HepG2 (cell line): Measurements from ENCODE around the gene ARHGAP9. TPM values are rescaled to one million over a fixed set of nuclear protein-coding genes. Genes with fewer than 3 reads are reported as not detected.

Experiments
- ARNT ChIP-seq: fragments of 450-650 bp; IDR thresholded peaks from 2 replicates; pipeline ENCODE4 v1.6.1; 2017
- ATF3 ChIP-seq: sonication (generic); formaldehyde crosslinking; IDR thresholded peaks from 2 replicates; pipeline ENCODE4 v1.4.0; 2020; ENCODE audit warnings: missing genetic modification reagents
- HOXA7 ChIP-seq: sonication (generic); formaldehyde crosslinking; IDR thresholded peaks from 2 replicates; pipeline ENCODE4 v1.8.1; 2022; ENCODE audit warnings: mild to moderate bottlenecking, missing genetic modification reagents, moderate library complexity
- KDM6A ChIP-seq: IDR thresholded peaks from 2 replicates; pipeline ENCODE4 v1.6.1; 2016; ENCODE audit warnings: low read depth
- KMT2A ChIP-seq: sonication (generic); formaldehyde crosslinking; IDR thresholded peaks from 2 replicates; pipeline ENCODE4 v1.4.0; 2020; ENCODE audit warnings: missing genetic modification reagents
- MED13 ChIP-seq: sonication (generic); formaldehyde crosslinking; IDR thresholded peaks from 2 replicates; pipeline ENCODE4 v1.5.0; 2020; ENCODE audit warnings: missing genetic modification reagents
- MYNN ChIP-seq: sonication (generic); formaldehyde crosslinking; IDR thresholded peaks from 2 replicates; pipeline ENCODE4 v1.4.0; 2020; ENCODE audit warnings: mild to moderate bottlenecking, low read depth, missing genetic modification reagents
- NBN ChIP-seq: fragments of 450-650 bp; conservative IDR thresholded peaks from 2 replicates; pipeline ENCODE4 v1.6.1; 2017
- REPIN1 ChIP-seq: sonication (generic); formaldehyde crosslinking; IDR thresholded peaks from 2 replicates; pipeline ENCODE4 v1.8.0; 2022; ENCODE audit warnings: missing genetic modification reagents, low read depth, mild to moderate bottlenecking, borderline replicate concordance
- RERE ChIP-seq: IDR thresholded peaks from 2 replicates; pipeline ENCODE4 v1.6.1; 2016; ENCODE audit warnings: low read depth, missing genetic modification reagents, missing compliant biosample characterization
- RORA ChIP-seq: sonication (generic); formaldehyde crosslinking; IDR thresholded peaks from 2 replicates; pipeline ENCODE4 v1.5.0; 2020; ENCODE audit warnings: mild to moderate bottlenecking, missing genetic modification reagents, moderate library complexity
- SP5 ChIP-seq: IDR thresholded peaks from 2 replicates; pipeline ENCODE4 v1.6.1; 2016; ENCODE audit warnings: low read depth, borderline replicate concordance
- STAG1 ChIP-seq: sonication (generic); formaldehyde crosslinking; IDR thresholded peaks from 2 replicates; pipeline ENCODE4 v1.4.0; 2020; ENCODE audit warnings: missing genetic modification reagents
- TBX3 ChIP-seq: fragments of 450-650 bp; IDR thresholded peaks from 2 replicates; pipeline ENCODE4 v1.6.1; 2017; ENCODE audit warnings: antibody characterized with exemption, mild to moderate bottlenecking, inconsistent platforms, borderline replicate concordance
- TEF ChIP-seq: sonication (generic); formaldehyde crosslinking; IDR thresholded peaks from 2 replicates; pipeline ENCODE4 v1.5.0; 2020; ENCODE audit warnings: missing genetic modification reagents
- TGIF2 ChIP-seq: IDR thresholded peaks from 2 replicates; pipeline ENCODE4 v1.6.1; 2016; ENCODE audit warnings: control low read depth, missing compliant biosample characterization
- ZNF503 ChIP-seq: sonication (generic); formaldehyde crosslinking; IDR thresholded peaks from 2 replicates; pipeline ENCODE4 v1.4.0; 2020; ENCODE audit warnings: missing genetic modification reagents
- ZNF512B ChIP-seq: sonication (generic); formaldehyde crosslinking; IDR thresholded peaks from 2 replicates; pipeline ENCODE4 v1.5.1; 2020; ENCODE audit warnings: missing genetic modification reagents, mild to moderate bottlenecking, borderline replicate concordance
- ZNF580 ChIP-seq: IDR thresholded peaks from 2 replicates; pipeline ENCODE4 v1.6.1; 2016; ENCODE audit warnings: low read depth, borderline replicate concordance
- ZNF768 ChIP-seq: sonication (generic); formaldehyde crosslinking; IDR thresholded peaks from 2 replicates; pipeline ENCODE4 v1.4.0; 2020; ENCODE audit warnings: missing genetic modification reagents
- polyA plus RNA-seq, 8 experiments: library from polyadenylated mRNA; depleted of rRNA in 3 of 8; stranded (reverse) in 7 of 8; unstranded in 1 of 8; fragments of >200 nt; fragmentation: Illumina TruSeq in 4 of 8; extraction: Trizol in 4 of 8; gene quantifications; 2 replicates each; pipeline versions ENCODE4 v1.2.1 to v1.2.3, GENCODE V29; 2011 to 2016; ENCODE audit warnings: low read depth in 4 of 8, missing spikeins in 1 of 8, mixed read lengths in 1 of 8; ENCODE audit not compliant: insufficient read depth in 1 of 8
- total RNA-seq, 5 experiments: library from RNA; depleted of rRNA; stranded (reverse); fragments of >200 nt; fragmentation: Illumina TruSeq; extraction: Trizol; gene quantifications; 2 replicates each; pipeline ENCODE4 v1.2.3, GENCODE V29; 2016; ENCODE audit warnings: low read depth in 1 of 5

The ARHGAP9 gene
- total and polyA plus RNA-seq, 2 of the 13 experiments (the other 11 are each of a cell fraction or from before 2014, with no cell fraction given), result 0.18 to 1.2 TPM

- TF ChIP-seq TEF (no peak), HOXA7 (no peak), ATF3 (CRISPR knock-in tag) (peak; percentile 76), ZNF580 (CRISPR knock-in tag) (peak; percentile 86), TGIF2 (peak; percentile 87; the same call in 1 of the 2 replicates), TBX3 (no peak; the same call in 1 of the 2 replicates), ZNF503 (peak; percentile 88), REPIN1 (CRISPR knock-in tag) (peak; percentile 97; the same call in 1 of the 2 replicates), SP5 (peak; percentile 96), MED13 (CRISPR knock-in tag) (peak; percentile 78; the same call in 1 of the 2 replicates), RERE (CRISPR knock-in tag) (peak; percentile 92), KDM6A (CRISPR knock-in tag) (peak; percentile 93), MYNN (CRISPR knock-in tag) (no peak), RORA (CRISPR knock-in tag) (no peak), STAG1 (CRISPR knock-in tag) (no peak), ZNF512B (CRISPR knock-in tag) (no peak), ARNT (no peak), KMT2A (0 out of 2 replicates have a peak, but pooled peaks have one; percentile 42), ZNF768 (CRISPR knock-in tag) (no peak), NBN (no peak)
Observed at GRCh38 chr12:57451233-57451778, 28.4 kb downstream of the ARHGAP9 start (continued).
